ENCODE measurements around the gene CLK1. TPM values are rescaled to one million over a fixed set of nuclear protein-coding genes. Genes with fewer than 3 reads are reported as not detected.

CLK1 gene
- total and polyA plus RNA-seq, 9 of the 15 experiments (the other 6 are each of a cell fraction or from before 2014, with no cell fraction given): 29.3 to 99.2 (median 47.0) TPM

- intact Hi-C loops (cut with micrococcal nuclease) (loop anchor here (1.0 to 5.0 kb wide), 5 partner anchors 44 to 98 kb away; partner anchors contain the start of genes CLK1, NIF3L1 and PPIL3), in situ Hi-C loops (cut with MboI) (no loop called here)
- Histone ChIP-seq H3K9me3 (replicated peaks; ENCODE audit: control insufficient read depth, insufficient read depth, low read depth, low read length) (no peaks in the 10 kb centered on the region), H3K9me1 (ENCODE audit: control insufficient read depth, insufficient read depth, low read length) (peaks cover 3% of the 10 kb centered on the region), H3K9ac (ENCODE audit: insufficient read depth in 1 of 2, low read depth in 2 of 2, low read length in 2 of 2) (peak overlapping the region; percentile 53 to 62; a peak in 3 of 4 replicates), H3K4me2 (ENCODE audit: insufficient read depth, low read length) (peak overlapping the region; percentile 96), H2AFZ (ENCODE audit: low read depth, low read length) (peak overlapping the region; percentile 94), H3K36me3 (ENCODE audit: control insufficient read depth, insufficient read depth, low read length) (peaks cover 33% of the 10 kb centered on the region), H3K4me3 (peak overlapping the region; percentile 96), H3K79me2 (ENCODE audit: control insufficient read depth, insufficient read depth, low read length) (peaks cover 46% of the 10 kb centered on the region), H3K4me1 (replicated peaks in 1 of 2; ENCODE audit: control insufficient read depth in 2 of 2, insufficient read depth in 2 of 2, low read length in 2 of 2) (peaks cover 0 to 7% of the 10 kb centered on the region in 2 experiments; a peak in 3 of 5 replicates), H3K27me3 (ENCODE audit: control insufficient read depth in 2 of 2, insufficient read depth in 2 of 2, low read length in 2 of 2) (no peaks in the 10 kb centered on the region), H4K20me1 (replicated peaks; ENCODE audit: control insufficient read depth, insufficient read depth, low read length) (peaks cover 14% of the 10 kb centered on the region), H3K27ac (ENCODE audit: extremely low read depth, low read depth, low read length) (peak overlapping the region; percentile 44; the same call in 2 of the 3 replicates)
- CTCF ChIA-PET (ENCODE audit: low intra/inter-chr PET ratio): interaction anchor here (1.1 kb wide), 1 partner anchor 98 kb away, joined by 10 read pairs; no protein-coding TSS in a partner anchor
- TF ChIP-seq NRF1 (conservative IDR thresholded peaks at IDR 0.05 in 1 of 2, IDR thresholded peaks at IDR 0.05 in 1 of 2): peak; percentile 20 to 54; a peak in 3 of 4 replicates
- TF ChIP-seq ARNT (IDR thresholded peaks at IDR 0.05): 0 out of 4 replicates have a peak, but pooled peaks of 1 of the 2 experiments have one; percentile 15
- TF ChIP-seq, protein P1, sequence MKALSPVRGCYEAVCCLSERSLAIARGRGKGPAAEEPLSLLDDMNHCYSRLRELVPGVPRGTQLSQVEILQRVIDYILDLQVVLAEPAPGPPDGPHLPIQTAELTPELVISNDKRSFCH (CRISPR knock-in tag; IDR thresholded peaks at IDR 0.05): no peak
- TF ChIP-seq, protein P1 (tag; IDR thresholded peaks at IDR 0.05): 0 out of 2 replicates have a peak, but pooled peaks have one; percentile 20
- peak in 1 of 2 experiments; percentile 97 for TF ChIP-seq NCOA2 (IDR thresholded peaks at IDR 0.05; ENCODE audit: partially characterized antibody in 2 of 2)
- TF ChIP-seq MTA2 (IDR thresholded peaks at IDR 0.05; ENCODE audit: low read depth): no peak
- 0 out of 4 replicates have a peak, but pooled peaks of 1 of the 2 experiments have one; percentile 69 for TF ChIP-seq UBTF (IDR thresholded peaks at IDR 0.05; ENCODE audit: borderline replicate concordance in 1 of 2, low read depth in 2 of 2, low read length in 2 of 2)
- POLR2A ChIA-PET: interaction anchor here (0.6 to 1.0 kb wide), 2 partner anchors 11 to 436 kb away, joined by 3 read pairs; no protein-coding TSS in a partner anchor
- ATAC-seq (no peak), FAIRE-seq (no peak), DNase-seq (ENCODE audit: extremely low read depth in 1 of 4, low spot score in 3 of 4) (no peak)
- WGBS (ENCODE audit: insufficient coverage, low coverage, missing lambda C conversion rate): 1% methylated on average over 10 of the region's 11 CpGs
- BruUV-seq (replicated peaks): TSS peak; percentile 76
These were observed 53.5 kb downstream of the CLK1 start for GRCh38 chr2:200810998-200811332.

Data from K562 (cell line).